GM19324 (cell line): Measurements from ENCODE around the gene CDCA8.
"Not testable (repeated sequence)": the region's sequence is repeated elsewhere in the genome, so short reads cannot be mapped to it uniquely, and the experiment has no call there.

Experiments used
- ATAC-seq: cut with Tn5 transposase; IDR thresholded peaks from one replicate; pipeline ENCODE4 v1.9.1; 2021; ENCODE audit warnings: mild to moderate bottlenecking, moderate library complexity; ENCODE audit not compliant: unreplicated experiment, low FRiP score

Gene CDCA8

DNA sequence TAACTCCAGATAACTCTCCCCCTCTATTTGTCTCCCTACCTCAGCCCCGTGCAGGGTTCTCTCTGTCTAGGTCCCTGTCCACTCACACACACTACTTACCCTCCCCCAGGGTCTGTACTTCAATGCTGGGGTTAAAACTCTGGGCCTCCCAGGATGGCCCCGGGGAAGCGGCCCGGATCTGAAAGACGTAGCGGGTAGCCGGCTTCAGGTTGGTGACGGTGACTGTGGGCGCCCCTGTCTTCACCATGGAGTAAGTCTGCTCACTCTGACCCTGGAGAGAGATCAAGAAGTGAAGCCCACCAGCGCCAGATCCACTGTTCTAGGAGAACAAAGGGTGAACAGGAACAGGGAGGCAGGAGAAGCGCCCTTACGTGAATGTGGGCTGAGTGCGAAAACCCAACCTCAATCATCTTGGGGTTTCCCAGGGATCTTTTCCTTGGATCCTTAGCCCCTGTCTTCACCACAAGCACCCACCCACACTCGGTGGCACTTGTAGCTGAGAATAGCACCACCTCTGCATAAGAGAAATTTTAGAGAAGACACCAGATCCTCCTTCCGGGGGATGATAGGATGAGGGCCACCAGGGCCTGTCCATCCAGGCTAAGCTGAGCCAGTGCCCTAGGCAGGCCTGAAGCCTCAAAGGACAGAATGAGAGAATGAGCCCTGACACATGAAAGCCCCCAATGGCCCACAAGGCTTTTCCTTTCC lies 39.1 kb downstream of the CDCA8 start:
- ATAC-seq: no peak

DNA sequence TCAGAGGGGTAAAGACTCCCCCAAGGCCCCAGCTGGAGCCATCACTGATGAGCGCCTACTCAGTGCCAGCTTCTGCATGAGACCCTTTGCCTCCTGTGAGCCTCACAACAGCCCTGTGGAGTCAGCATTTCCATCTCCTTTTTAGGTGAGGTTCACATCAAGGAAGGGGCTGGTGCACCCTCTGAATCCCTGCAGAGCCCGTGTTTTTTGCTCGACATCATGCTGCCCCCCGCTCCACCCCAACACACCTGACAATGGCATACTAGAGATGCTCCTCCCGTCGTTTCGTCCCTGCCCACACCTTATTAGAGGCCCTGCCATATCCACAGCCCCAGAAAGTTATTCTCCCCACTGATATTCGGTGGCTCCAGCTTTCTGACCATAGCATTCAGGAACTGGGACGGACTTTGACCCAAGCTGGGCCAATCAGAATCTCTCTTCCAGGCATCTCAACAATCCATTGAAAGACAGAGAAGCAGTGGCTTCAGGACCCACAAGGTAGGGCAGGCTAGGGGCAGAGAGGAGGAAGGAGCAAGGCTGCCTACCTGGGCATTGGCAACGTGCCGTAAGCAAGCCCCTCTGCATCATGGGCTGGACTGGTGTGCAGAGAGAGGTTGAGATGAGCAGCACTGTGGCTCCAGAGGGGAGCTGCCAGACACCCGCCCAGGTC lies 39.9 kb downstream of the CDCA8 start:
- no peak for ATAC-seq

DNA sequence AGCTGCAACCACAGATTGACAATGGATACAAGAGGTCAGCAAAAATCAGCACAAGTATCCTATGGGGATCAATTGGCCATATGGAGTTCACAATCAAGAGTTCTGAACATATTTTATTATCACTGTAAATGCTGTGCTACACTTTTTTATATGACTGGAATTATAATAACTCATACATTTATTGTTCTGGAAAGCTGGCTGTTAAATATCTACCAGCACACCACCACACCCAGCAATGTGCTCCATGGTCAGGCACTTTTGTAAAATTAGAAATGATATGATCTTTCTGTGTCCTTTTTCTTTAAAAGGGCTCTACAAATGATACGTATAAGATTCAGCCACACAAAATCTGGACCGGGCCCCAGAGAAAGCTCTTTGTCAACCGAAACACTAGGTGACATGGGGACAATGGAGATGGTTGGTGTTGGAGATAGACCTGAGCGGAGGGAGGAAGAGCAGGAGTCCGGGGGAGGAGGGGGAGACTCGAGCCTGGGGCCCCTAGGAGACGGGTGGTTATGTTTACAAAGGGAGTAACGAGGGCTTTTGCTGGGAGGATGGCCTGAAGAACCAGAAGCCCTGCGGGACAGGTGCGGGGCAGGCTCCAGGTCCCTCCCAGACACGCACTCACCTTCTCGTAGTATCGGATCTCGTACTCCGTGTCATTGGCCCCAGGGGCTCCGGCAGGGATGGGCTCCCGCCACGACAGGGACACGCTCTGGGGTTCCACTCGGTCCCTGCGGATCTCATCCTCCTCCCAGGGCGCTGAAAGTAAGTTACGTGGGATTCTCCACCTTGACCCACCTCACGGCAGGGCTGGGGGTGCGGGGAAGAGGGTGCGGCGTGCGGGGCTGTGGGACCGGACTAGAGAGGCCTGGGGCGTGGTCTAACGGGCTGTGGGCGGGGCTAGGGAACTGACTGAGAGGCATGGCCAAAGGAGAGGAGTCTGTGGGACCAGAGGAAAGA lies 42.6 kb downstream of the CDCA8 start:
- ATAC-seq: no peak

DNA sequence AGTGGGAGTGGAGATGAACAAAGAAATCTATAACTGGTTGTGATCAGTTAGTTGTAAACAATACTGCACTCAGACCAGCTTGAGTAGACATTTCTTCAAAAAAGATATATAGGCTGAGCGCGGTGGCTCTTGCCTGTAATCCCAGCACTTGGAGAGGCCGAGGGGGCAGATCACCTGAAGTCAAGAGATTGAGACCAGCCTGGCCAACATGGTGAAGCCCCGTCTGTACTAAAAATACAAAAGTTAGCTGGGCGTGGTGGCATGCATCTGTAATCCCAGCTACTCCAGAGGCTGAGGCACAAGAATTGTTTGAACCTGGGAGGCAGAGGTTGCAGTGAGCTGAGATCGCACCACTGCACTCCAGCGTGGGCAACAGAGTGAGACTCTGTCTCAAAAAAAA lies 45.7 kb downstream of the CDCA8 start:
- not testable (repeated sequence) for ATAC-seq

DNA sequence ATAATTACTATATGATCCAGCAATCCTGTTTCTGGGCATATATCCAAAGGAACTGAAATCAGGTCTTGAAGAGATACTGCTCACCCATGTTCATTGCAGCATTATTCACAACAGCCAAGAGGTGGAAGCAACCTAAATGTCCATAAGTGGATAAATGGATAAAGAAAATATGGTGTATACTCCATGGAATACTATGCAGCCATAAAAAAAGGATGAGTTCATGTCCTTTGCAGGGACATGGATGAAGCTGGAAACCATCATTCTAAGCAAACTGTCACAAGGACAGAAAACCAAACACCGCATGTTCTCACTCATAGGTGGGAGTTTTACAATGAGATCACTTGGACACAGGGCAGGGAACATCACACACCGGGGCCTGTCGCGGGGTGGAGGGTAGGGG lies 46.3 kb downstream of the CDCA8 start:
- not testable (repeated sequence) for ATAC-seq

DNA sequence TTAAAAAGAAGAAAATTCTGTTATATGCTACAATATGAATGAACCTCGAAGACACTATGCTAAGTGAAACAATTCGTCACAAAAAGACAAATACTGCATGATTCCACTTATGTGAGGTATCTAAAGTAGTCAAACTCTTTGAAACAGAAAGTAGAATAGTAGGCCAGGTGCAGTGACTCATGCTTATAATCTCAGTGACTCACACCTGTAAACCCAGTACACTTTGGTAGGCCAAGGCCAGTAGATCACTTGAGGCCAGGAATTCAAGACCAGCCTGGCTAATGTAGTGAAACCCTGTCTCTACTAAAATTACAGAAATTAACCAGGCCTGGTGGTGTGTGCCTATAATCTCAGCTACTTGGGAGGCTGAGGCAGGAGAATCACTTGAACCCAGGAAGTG lies 46.9 kb downstream of the CDCA8 start:
- ATAC-seq: no peak

DNA sequence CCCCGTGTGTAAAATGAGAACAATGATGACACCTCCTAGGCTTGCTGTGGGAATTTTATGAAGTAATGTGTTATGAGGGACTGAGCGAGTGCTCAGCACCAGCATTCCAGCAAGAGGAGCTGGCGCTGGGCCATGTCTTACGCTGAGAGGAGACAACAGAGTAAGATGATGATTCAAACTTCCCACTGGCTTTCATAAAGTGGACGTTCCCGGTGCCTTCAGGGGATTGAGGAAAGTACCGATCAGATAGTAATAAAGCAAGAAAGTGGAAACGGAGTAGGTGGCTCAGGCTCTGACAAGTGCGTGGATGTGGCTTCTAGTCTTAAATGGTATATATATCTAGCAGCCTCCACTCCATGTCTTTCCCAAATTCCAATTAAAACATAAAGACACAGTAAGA lies 48.8 kb downstream of the CDCA8 start:
- ATAC-seq: no peak

DNA sequence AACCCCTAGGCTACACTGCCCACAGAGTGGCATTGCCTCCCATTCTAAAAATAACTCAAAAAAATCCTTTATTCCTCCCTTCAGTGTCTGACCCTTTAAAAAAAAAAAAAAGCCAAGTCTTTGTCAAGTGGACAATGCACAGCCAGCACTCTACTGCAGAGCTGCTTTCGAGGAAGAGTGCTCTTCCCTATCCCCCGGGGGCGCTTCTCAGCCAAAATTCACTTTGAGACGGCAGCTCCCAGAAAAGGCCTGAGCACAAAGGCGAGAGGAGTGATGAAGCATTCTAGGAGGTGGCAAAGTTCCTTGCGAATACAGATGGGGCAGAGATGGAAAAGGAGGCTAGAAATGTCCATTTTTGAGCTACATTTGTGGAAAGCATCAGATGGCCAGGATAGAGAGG lies 49.3 kb downstream of the CDCA8 start:
- ATAC-seq: no peak

DNA sequence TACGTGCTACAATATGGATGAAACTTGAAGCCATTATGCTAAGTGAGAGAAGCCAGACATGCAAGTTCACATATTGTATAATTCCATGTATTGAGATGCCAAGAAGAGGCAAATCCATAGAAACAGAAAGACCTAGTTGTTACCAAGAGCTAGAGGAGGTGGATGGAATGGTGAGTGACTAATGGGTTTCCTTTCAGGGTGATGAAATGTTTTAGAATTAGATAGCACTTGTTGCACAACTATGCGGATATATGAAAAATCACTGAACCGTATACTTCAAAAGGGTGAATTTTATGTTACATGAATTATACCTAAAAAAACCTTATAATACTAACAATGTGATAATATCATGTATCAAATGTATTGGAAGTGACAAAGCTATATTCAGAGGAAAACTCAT lies 54.5 kb downstream of the CDCA8 start:
- no peak for ATAC-seq

DNA sequence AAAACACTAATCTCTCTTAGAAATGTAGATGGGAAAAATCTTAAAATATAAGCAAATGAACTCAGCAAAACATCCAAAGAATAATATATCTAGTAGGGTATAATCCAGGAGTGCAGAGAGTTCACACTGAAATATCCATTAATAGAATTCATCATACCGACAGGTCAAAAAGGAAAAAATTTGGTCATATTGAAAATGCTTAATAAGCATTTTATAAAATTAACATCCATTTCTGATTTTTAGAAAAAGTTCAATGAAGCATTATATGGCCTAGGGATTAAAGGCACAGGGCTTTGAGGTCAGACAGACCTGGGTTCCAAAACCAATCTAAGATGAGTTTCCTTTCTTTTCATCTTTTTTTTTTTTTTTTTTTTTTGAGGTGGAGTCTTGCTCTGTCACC lies 56.2 kb downstream of the CDCA8 start:
- ATAC-seq: no peak

DNA sequence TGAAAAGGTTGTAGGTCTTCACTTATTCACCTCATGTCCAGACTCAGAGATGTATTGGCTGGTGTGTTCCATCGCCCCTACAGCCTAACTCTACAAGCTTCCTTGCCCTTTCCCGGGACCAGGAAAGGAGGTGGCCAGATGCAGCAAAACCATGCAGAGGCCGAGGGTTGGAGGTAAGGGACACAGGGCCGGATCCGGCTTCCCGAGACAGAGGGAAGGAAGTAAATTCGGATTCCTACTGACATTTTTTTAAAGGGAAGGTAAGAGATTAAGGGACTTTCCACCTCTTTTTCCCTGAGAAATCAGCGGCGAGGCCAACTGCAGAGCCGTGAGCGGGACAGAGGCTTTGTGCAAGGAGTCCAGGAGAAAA lies 59.9 kb downstream of the CDCA8 start:
- ATAC-seq: no peak

DNA sequence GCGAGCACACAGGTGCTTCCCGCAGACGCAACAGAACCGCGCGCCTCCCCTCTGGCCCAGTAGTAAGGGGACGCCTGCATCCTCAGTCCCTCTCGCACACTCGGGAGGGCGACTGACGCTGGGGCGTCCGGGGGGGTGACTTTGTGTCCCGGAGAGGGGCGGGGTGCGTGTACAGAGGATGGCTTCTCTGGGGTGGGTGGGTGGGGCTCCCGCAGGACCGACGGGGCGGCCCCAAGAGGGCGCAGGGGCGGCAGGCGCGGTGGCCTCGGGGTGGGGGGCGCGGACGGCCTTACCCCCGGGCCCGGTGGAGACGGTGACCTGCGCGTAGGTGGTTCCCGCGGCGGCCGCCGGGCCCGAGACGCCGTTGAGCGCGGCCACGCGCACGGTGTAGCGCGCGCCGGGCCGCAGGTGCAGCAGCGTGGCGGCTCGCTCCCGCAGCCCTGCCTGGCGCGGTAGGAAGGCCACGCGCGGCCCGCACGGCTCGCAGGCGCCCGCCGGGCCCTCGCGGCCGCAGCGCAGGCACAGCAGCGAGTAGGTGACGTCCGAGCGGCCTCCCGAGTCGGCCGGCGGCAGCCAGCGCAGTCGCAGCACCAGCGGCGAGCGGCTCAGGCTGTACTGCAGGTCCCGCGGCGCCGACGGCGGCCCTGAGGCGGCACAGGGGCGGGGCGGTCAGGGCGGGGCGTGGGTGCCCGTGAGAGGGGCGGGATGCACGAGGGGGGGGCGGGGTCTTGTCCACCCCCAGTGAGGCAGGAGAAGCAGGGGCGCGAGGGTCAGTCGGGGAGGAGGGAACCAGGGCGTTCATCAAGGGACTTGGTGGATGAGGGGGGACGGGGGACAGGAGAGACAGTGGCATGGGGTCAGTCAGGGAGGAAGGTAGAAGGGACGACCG lies 60.5 kb downstream of the CDCA8 start:
- ATAC-seq: no peak

DNA sequence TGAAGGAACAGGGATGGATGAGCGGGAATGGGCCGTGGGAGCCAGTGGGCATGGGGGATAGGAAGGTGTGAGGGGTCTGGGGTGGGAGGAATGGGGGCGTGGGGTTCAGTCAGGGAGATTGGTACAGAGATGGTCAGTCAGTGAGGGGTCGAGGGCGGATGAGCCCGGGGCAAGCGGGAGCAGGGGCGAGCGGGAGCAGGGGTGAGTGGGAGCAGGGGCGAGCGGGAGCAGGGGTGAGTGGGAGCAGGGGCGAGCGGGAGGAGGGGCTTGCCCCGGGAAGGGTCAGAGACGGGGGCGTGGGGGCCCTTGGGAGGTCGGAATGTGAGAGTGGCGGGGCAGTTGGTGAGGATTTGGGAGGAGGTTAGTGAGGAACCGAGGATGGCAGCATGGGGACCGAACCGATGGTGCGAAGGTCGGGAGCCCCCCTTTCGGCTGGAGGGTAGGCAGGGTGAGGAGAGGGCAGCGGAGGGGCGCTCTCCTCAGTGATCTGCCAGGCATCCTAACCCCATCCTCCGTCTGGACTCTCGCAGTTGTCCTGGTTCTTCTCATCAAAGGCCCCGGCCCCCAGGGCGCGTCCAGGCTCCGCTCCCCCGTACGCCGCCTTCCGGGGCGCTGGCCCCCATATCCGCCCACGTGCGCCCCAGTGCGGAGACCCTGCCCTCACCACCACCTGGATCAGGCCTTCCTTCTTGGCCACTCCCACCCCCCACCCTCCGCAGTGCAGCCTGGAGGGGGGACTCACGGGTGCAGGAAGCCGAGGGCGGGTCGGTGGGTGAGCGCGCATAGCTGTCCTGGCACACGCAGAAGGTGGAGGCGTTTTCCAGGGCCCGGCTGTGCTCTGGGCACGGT lies 61.4 kb downstream of the CDCA8 start:
- no peak for ATAC-seq

DNA sequence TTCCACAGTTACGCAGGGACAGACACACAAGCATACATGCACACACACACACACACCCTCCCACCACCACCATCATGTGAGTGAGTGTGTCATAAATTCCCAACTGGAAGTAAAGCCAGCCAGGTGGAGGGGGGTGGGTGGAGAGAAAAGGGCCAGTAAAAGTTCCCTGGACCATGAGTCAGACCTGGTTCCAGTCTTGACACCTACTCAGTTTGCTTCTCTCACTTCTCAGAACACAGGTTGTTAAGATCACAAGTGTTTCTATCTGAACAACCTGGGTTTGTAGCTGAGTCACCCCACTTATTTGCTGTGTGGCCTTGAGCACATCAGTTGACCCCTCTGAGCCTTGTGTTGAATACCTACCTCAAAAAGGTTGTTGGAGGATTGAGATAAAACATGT lies 63.0 kb downstream of the CDCA8 start:
- ATAC-seq: no peak

DNA sequence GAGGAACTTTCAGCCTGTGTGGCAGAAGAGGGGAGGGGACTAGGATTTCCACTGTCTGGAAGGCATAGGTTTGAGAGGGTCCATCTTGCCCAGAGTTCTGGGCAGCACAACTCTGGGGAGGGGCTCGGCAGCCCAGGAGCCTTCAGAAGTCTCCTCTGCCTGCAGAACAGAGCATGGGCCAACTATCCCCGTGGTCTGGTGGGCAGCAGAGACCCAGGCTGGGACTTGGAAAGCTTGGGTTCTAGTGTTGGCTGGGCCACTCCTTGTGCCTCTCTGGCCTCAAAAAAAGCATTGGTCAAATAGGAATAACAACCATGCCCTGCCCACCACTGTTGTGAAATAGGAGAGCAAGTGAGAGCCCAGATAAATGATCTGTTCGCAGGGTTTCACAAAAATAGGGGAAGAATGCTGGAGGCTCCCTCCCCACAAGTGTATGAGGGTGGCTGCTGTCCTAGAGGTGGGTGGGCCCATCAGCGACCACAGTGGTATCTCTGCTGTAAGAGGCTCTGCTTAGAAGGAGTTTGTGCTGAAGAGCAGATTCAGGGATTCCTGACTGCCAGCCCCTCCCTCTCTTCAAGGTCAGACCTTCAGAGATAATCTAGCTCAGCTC lies 63.7 kb downstream of the CDCA8 start:
- no peak for ATAC-seq
